GM19351 (cell line): ENCODE data around the gene RILP.

ENCODE experiments used
- ATAC-seq: cut with Tn5 transposase; IDR thresholded peaks from one replicate; pipeline ENCODE4 v1.9.1; 2021; ENCODE audit warnings: mild to moderate bottlenecking, moderate library complexity; ENCODE audit not compliant: unreplicated experiment

RILP gene

DNA sequence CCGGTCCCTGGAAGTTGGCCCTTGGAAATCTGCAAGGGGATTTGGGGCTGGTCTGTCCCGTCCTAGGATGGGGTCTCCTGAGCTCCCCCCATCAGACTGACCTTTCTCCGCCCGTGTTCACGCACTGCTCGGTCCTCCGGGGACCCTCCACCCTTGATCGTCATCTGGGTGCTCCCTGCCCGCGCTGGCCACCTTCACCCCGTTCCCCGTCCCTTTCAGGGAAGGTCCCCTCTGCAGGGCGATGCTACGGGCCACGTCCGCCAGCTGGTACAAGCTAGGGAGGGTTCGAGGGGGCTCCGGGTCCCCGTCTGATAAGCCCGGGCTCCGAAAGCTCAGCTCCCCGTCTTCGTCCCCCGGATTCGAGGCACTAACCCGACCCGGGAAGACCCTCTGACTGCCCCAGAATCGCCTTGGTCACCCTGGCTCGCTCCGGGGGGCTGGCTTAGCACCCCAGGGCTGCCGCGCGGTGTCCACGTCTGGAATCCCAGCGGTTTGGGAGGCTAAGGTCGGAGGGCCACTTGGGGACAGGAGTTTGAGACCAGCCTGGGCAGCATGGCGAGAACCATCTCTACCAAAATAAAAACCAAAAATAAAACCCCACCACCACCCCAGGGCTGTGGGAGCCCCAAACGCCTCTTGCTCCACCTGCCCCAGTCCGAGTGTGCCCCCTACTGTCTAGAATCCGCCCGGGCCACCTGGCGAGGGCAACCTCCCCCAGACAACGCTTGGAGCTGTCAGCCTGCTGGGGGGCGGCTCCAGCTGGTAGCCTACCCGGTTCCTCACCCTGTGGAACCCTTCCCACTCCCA is 20.0 kb downstream of the RILP start:
- no peak for ATAC-seq

DNA sequence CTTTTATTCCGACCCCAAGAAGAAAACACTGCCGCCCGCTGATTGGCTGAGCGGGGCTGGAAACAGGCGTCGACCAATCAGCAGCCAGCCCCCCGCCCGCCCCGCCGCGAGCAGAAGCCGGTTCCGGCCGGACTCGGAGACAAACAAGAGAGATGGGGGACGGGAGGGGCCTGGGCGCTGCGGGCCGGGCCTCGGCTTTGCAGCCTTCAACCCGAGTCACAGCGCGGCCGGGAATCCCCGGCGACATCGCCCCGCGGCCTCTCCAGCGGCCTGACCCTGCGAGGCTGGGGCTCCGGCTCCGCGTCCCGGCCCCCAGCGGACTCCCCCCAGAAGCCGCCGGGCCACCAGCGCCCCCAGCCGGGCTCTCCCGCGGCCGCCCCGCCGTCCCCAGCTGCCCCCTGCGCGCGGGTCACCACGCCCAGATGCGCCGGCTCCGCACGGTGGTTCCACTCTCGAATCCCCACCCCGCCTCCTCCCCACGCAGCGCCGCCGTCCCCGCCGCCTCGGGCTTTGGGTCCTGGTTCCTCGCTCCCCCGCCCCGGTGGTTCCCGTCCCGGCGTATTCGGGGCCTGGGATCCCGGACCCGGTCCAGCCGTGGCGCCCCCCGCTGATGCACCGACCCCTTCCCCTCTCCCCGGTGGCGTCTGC is 20.7 kb downstream of the RILP start:
- peak; percentile 66 for ATAC-seq

DNA sequence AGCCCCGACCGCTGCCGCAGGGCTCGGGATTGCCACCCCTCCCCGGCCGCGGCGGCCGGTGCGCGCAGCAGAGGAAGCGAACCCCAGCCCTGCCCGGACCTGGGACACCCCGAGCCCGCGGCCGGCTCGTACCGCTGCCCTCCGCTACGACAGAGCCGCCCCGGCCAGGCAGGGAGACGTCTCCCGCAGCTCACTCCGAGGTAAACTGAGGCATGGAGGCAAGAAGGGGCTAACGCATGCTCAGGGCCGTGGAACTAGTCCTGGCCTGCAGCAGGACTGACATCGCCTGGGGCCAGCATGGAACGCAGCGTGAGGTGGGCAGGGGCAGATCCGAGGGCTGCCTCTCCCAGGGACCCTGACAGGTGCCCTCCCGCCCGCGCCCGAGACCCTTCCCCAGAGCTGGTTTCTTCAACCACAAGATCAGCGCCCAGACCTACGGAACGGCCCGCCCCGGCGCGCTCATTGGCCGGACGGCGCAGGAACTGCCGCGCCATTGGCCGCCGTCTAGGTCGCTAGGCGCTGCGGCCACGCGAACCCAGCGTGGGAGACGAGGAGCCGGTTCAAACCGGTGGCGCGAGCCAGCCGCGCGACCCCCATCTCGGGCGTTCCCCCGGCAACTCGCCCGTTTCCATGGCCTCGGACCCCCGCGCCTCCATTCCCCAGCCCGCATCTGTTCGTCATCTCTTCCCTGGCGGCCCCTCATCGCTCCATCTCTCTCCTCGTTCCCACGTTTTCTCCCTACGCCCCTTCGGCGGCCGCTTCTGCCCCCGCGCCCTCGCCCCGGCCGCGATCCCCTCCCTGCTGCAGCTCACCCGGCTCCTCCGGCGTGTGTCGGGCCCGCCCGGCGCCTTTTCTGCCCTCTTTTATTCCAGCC is 21.4 kb downstream of the RILP start, which contains the start of gene SLC43A2:
Gene SLC43A2 (minus strand): TSS at position 853 of the 874 bp plus-strand sequence. CDS start 960 bp downstream, outside the sequence.
- peak; percentile 56 for ATAC-seq

DNA sequence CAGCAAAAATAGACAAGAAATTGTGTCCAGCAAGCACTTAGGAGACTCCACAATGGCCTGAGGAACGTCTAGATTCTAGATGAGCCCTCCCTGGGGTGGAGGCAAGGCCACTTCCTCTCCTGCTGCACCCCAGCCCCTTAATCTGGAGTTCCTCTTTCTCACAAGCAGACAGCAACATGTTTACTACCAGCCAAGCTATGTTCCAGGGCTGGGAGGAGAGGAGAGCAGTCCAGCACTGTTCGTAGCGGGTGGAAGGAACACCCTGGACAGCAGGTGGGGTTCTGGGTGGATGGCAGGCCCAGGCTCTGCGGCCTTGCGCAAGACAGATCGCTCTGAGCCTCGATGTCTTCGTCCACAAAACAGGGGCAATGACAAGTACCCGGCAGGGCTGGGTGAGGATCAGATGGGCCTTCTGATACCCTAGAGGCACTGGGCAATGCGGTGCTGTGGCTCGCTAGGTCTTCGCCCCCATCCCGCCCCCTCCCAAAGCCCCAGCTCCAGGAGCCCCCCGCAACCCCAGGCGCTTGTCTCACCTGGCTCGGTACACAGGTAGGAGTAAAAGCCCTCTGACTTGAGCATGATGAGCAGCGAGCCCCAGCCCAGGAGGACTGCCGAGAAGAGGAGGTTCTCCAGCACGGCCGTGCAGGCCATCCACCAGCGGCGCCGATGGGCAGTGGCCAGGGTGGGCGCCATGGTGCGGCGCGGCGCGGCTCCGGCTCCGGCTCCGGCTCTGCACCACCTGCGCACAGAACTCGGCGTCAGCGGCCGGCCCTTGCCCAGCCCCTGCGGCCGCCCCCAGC is 22.3 kb downstream of the RILP start:
- ATAC-seq = no peak

DNA sequence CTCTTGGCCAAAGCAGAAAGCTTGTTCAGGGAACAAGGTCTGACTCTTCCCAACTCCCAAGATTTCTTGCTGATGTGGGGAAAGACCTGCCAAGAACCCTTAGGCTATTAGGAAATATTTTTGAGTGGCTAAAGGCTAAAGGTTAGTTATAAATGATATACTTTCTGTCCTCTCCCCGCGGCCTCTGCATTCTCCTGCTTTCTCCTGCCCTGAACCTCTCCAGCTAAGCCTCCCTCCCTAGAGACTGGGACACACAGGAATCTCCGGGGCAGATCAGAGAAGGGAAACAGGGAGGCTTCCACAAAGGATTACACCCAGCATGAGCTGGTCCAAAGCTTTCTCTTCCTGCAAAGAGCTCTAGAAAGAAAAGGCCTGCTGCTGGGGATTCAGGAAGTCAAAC is 23.3 kb downstream of the RILP start:
- ATAC-seq = no peak

DNA sequence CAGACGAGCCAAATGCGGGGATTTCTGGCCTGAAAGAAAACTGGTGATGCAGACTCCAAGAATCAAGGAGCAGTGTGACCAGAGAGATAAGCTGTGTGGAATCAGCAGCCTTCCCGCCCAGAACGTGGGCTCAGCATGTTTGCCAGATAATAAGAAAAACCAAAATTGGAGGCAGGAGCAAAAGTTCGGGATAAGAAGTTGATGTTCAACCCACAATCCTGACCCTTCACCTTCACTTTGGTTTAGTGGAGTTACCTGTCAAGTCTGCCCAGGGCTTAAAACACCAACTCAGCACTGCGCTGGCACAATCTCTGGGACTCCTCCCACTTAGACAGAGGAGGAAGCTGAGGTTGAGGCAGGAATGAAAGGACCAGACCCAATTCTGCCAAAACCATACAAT is 24.1 kb downstream of the RILP start:
- no peak for ATAC-seq

DNA sequence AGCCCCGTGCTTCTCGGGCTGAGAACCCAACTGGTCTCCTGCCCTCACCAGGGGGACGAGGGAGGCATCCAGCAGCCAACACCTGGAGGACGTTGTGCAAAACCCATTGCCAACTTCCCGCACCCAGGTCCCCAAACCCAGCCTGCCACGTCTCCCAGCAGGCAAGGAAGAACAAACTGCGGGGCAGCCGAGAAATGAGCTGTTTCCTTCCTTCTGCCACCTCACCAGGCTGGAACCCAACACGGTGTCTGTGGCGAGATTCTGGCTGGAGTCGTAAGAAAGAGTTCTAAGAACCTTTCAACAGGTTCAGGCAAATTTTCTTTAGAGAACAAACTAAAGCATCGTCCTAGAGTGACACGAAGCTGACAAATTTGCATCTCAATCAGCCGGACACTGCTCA is 24.6 kb downstream of the RILP start:
- no peak for ATAC-seq

DNA sequence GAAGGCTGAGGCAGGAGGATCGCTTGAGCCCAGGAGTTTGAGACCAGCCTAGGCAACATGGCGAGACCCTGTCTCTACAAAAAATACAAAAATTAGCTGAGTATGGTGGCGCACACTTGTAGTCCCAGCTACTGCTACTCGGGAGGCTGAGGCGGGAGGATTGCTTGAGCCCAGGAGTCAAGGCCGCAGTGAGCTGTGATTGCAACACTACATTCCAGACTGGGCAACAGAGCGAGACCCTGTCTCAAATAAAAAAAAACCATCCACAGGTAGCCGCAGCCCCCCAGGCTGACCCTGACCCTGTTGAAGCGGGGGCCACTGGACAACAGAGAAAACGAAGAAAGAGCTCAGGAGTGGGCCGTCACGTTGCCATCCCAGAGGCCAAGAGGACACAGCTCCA is 25.0 kb downstream of the RILP start:
- no peak for ATAC-seq

DNA sequence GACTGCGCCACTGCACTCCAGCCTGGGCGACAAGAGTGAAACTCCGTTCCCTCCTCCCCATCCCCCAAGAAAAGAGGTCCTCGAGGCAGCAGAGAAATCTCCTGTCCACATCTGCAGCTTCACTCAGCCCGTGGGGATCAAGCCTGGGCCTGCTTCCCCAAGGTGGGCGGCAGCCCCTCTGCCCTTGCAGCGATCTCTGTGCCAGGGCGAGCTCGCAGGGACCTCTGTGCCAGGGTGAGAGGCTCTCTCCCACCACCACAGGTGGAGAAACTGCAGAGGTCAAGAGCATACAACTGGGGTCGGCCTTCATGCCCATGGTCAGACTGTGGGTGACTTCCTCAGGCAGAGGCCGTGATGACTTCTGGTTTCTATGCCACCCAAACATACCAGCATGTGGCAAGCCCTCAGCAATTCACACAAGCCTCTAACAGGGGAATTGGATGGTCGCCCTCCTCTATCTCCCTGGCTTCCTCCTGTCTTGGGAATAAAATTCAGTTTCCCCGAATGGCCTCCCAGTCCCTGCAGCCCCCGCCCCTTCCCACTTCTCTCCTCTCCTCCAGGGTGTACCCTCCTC is 26.5 kb downstream of the RILP start:
- no peak for ATAC-seq

DNA sequence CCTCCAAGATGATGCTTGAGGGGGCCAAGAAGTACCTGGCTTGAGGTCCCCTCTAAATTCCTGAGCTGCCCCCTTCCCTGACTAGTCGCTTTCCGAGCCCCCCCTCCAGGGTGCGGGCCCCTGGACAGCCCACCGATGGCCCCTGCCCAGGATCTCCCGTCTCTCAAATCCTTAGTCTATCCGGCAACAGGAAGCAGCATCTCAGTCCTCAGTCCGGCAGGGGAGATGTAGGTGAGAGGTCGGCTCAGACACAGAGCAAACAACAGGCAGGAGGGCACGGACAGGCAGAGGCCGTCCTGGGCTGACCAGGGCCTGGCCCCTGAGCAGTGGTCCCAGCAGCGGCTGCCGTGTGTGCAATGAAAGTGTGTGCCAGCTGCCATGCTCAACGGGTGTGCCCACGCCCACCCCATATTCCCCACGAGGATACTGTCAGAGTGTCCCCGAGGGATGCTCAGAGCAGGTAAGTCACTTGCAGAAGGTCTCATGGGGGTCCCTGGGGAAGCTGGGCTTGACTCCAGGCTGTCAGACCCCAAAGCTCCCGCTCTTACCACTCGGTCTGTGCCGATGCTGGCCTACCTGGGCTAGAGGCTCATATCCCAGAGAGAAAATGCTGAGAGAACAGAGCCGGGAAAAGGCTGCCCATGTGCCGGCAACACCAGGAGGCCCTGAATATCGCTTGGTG is 28.3 kb downstream of the RILP start:
- ATAC-seq = no peak

DNA sequence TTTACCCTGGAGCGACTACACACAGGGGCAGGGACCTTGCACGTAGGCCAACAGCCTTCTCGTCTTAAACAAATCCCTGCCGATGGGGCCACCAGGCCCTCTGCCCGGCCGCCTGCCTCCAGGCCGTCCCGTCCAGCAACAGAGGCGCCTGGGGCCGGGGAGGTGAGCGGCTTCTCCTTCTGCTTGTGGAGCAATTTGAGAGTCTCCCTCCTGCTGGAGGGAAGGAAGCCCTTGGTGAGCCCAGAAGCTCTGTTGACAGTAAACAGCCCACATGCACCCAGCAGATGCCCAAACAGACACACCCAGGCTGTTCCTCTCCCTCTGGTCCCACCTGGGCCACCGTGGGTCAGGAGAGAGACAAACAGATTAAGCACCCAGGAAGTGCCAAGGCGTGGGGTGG is 29.2 kb downstream of the RILP start:
- no peak for ATAC-seq

DNA sequence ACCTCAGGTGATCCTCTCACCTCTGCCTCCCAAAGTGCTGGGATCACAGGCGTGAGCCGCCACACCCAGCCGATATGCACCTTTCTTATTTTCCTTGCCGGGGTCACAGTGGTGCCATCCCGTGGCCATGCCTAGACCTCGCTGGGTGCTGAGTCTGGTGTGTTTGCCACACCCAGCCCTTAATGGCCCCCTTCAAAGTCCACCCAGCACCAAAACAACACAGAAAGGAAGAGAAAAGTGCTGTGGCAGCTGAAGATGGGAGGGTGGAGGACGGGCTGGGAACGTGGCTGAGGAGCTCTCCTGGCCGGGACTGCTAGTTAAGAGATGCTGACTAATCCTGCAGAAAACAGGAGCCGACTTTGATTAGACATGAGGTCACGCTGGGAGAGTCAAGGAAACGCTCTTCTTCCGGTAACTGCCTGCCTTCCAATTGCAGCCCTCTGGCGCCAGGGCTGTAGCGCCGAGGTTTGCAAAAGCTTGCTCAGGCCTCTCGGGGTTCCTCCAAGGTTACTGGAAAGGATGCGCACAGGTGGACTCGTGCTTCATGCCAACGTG is 32.0 kb downstream of the RILP start:
- no peak for ATAC-seq

DNA sequence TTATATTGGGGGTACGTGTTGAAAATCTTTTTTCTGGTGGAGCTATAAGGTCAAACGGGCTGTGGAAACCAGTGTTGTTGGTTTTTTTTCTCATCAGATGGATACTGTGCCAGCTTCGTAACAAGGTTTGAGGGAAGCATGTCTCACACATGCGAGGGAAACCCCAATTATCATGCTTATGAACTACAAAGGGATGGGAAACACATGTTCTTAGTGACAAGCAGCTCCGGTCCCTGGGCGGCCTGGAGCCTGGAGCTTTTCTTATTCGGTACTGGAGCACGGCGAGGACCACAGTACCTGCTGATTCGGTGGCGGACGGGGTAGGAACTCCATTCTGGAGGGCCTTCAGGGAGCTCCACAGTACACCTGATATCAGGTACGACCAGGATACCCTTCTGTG is 33.6 kb downstream of the RILP start:
- ATAC-seq = no peak

DNA sequence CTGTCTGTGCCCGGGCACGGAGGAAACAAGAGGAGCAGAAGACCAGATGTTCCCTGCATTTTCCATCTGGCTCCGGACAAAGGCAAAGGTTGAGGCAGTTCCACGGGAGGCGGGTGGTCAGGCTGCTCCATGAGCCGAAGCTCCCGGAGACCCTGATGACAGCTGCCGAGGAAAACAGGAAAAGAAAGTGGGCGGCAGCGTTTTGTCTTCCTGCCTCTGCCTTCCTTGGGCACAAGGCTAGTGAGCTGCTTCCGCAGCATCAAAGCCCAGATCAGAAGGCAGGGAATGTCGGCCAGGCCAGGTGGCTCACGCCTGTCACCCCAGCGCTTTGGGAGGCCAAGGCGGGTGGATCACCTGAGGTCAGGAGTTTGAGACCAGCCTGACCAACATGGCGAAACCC is 37.3 kb downstream of the RILP start:
- ATAC-seq = no peak

DNA sequence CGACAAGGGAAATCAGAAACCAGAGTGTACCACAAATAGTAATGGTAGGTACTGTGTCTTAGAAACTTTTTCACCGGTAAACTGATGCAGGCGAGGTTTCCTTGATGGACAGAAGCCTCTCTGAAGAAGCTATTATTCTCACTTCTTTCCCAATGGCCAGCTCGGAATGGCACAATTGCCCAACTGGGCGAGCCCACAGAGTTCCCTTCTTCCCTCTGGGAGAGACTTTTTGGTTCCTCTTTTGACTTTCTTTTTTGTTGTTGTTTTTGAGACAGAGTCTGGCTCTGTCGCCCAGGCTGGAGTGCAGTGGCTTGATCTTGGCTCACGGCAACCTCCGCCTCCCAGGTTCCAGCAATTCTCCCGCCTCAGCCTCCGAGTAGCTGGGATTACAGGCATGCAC is 38.0 kb downstream of the RILP start:
- ATAC-seq = no peak

DNA sequence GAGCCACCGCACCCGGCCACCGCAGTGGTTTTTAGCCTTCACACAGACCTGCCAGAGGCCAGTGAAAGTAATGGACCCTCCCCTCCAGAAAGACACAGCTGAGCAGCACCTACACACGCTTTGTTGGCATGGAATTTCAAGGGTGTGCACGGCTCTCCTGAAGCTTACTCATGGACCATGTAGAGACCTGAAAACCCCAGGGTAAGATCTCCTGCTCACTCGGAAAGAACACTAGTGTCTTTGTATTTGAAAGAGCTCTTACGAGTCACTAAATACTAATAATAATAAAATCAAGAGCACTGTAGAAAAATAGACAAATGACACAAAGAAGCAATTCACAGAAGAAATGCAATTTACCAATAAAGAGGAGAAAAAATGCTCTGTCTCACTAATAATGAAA is 41.0 kb downstream of the RILP start:
- no peak for ATAC-seq

DNA sequence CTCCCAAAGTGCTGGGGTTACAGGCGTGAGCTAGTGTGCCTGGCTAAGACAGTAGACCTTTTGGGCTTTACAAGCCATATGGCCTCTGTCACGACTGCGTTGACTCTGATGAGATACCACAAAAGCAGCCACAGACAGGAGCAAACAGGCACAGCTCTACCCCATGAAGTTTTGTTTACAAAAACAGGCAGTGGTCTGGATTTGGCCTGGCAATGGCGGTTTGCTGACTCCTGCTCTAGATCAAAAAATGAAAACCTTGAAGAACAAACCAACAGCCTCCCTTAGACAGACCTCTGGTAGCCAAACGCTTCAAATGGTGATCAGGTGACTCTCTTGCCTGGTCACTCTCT is 41.7 kb downstream of the RILP start:
- ATAC-seq = no peak

DNA sequence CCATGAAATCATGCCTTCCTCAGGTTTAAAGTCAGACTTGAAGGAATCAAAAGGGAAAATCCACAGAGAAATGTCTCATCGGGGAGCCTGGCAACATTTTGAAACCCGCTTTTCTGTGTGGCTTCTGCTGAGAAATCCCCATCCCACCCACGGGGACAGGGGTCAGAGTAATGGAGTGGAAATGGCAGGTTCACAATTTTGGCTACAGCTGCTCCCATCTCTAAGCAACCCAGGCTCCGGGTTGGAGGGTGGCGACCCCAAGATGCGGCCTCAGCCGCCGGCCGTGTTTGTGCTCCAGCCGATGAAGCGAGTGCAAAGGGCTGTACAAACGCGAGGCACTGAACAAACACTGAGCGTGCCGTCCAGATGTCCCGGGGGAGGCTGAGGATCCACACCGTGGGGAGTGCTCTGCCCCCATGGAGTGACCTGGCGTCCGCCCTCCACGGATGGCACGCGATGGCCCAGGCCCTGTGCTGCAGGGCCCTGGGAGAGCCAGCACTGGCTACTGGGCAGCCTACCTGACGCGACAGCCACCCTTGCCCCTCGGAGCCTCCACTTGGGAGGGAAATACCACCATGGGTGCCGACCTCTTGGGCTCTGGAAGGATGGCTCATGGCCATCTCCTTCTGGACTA is 43.2 kb downstream of the RILP start:
- no peak for ATAC-seq

DNA sequence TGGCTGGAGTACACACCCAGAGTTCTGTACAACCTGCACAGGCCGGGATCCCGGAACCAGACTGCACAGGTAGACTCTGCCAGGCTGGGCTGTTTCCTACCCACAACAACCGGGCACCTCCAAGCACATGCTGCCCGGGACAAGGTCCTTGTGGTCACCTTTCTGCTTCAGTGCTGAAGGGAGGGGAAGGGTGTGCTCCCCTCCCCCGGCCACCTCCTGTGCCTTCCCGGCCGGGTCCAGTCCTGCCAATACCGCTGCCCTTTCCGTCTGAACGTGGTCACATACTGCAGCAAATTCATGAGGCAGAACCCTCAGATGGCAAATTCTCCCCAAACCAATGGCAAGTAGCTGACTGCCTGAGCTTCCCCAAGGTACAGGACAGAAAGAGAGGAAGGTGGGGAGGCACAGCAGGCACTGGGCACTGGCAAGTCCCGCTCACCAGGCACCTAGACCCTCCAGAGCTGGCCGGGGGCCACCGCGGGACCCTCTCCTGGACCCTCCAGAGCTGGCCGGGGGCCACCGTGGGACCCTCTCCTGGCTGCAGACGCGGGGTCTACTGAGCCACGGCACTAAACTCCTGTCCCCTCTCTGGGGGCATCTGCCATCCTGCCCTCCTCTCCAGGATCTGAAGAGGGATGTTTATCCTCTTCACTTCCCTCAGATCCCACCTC is 43.9 kb downstream of the RILP start:
- ATAC-seq = no peak
